ENCODE data around the gene CAMKK1. TPM values are rescaled to one million over a fixed set of nuclear protein-coding genes. Genes with fewer than 3 reads are reported as not detected.

The CAMKK1 gene
- total RNA-seq, 1 experiment from 2014 or later = 0.07 TPM

DNA sequence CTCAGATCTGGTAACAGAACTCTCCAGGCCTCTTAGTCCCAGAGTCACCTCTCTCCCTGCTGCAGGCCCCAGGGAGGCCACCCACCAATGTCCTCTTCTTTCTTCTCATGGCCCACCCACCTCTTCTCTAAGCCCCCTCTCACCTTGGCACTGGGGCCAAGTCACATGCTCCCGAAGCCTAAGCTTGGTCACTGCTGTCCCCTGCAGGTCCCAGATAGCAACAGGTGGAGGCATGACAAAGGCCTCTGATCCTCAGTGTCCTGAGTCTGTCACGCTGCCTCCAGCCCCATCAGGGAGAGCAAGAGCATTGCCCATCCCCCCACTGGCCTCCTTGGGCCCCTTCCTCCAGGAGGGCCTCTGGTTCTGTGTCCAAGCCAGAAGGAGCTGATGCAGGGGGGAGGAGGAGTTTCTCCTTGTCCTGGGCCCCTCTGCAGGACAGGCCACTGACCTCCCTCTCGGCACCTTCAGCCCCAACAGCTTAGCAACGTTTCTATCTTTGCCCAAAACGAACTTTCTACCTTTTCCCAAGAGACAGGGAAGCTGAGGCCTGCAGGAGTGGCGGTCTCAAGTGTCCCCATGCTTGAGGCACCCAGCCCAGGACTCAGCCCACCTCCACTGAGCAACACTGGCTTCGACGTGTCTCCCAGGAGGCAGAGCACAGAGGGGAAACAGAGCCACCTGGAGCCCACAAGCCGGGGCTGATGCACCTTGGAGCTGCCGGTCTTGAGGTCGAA is 14.8 kb upstream of the CAMKK1 start:
- H3K27ac ChIP-seq (ENCODE audit: low read length) = no peak overlapping the region
- H3K4me1 ChIP-seq (ENCODE audit: low read length) = peaks cover 15% of the 10 kb centered on the region
- H2AFZ ChIP-seq (ENCODE audit: low read length) = no peak overlapping the region

DNA sequence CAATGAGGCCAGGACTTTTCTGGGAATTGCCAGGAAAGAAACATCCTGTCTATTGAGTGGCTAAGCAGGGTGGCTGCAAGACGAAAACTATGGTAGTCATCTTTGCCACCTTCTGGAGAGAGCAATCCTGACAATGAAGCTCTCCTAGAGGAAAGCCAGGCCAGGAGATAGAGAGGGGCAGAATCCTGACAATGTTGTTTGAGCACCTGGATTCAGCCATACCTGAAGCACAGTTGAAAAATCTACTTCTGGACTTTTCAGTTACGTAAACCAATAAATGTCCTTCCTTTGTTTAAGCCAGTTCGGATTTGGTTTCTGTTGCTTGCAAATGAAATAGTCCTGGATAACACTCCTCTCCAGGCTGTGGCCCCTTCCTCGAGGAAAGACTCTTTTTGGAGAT is 14.0 kb upstream of the CAMKK1 start:
- H4K20me1 ChIP-seq (ENCODE audit: insufficient read depth, low read depth, low read length) = no peaks in the 10 kb centered on the region
- no peaks in the 10 kb centered on the region for H3K9me3 ChIP-seq (ENCODE audit: low read length)
- no peak for DNase-seq
- no peak overlapping the region for H2AFZ ChIP-seq (ENCODE audit: low read length)
- no peak overlapping the region for H3K27ac ChIP-seq (ENCODE audit: low read length)
- no peak overlapping the region for H3K4me3 ChIP-seq (ENCODE audit: low read length)
- no peaks in the 10 kb centered on the region for H3K79me2 ChIP-seq (ENCODE audit: low read length)
- H3K9ac ChIP-seq (ENCODE audit: low read length) = no peak overlapping the region
- H3K4me1 ChIP-seq (ENCODE audit: low read length) = peaks cover 15% of the 10 kb centered on the region
- H3K4me2 ChIP-seq (ENCODE audit: low read depth, low read length, poor library complexity, severe bottlenecking) = no peak overlapping the region
- H3K27me3 ChIP-seq (ENCODE audit: low read length) = no peaks in the 10 kb centered on the region
- no peaks in the 10 kb centered on the region for H3K36me3 ChIP-seq (ENCODE audit: insufficient read depth, low read length)
- H3K9me2 ChIP-seq (replicated peaks; ENCODE audit: insufficient read depth, low read length) = no peaks in the 10 kb centered on the region

More for the DNA sequence above, 14.8 kb upstream of the CAMKK1 start:
- Histone ChIP-seq H4K20me1 (ENCODE audit: insufficient read depth, low read depth, low read length) (no peaks in the 10 kb centered on the region), H3K4me2 (ENCODE audit: low read depth, low read length, poor library complexity, severe bottlenecking) (no peak overlapping the region), H3K9me2 (replicated peaks; ENCODE audit: insufficient read depth, low read length) (no peaks in the 10 kb centered on the region), H3K27me3 (ENCODE audit: low read length) (no peaks in the 10 kb centered on the region), H3K4me3 (ENCODE audit: low read length) (no peak overlapping the region), H3K79me2 (ENCODE audit: low read length) (no peaks in the 10 kb centered on the region), H3K9ac (ENCODE audit: low read length) (no peak overlapping the region), H3K9me3 (ENCODE audit: low read length) (no peaks in the 10 kb centered on the region), H3K36me3 (ENCODE audit: insufficient read depth, low read length) (no peaks in the 10 kb centered on the region)
- DNase-seq = no peak

DNA sequence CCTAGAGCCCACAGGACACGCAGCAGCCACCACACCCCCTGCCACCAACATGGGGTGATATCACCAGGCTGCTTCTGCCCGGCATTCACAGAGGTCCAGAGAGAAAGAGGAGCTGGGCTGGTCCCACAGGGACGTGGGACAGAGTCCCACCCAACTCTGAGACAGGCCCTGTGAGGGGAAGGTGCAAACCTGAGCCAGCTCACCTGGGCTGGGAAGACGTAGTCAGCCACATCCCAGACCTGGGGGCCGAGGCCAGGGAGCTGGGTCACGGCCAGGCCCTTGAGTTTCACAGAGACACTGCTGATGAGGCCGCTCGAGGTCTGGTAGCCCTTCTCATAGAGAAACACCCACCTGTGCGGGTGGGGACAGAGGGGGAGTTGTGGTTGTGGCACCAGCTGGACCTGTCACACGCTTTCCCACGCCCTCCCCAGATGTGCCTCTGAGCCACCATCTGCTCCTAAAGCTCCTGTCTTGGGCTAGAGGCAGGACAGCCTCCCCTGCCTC is 12.2 kb upstream of the CAMKK1 start:
- no peak overlapping the region for H3K9ac ChIP-seq (ENCODE audit: low read length)
- H4K20me1 ChIP-seq (ENCODE audit: insufficient read depth, low read depth, low read length) = no peaks in the 10 kb centered on the region
- H3K27me3 ChIP-seq (ENCODE audit: low read length) = no peaks in the 10 kb centered on the region
- no peak overlapping the region for H3K4me2 ChIP-seq (ENCODE audit: low read depth, low read length, poor library complexity, severe bottlenecking)
- H3K4me1 ChIP-seq (ENCODE audit: low read length) = peaks cover 5% of the 10 kb centered on the region
- no peaks in the 10 kb centered on the region for H3K36me3 ChIP-seq (ENCODE audit: insufficient read depth, low read length)
- H3K4me3 ChIP-seq (ENCODE audit: low read length) = no peak overlapping the region
- no peaks in the 10 kb centered on the region for H3K9me2 ChIP-seq (replicated peaks; ENCODE audit: insufficient read depth, low read length)
- H3K27ac ChIP-seq (ENCODE audit: low read length) = no peak overlapping the region
- DNase-seq = no peak
- H2AFZ ChIP-seq (ENCODE audit: low read length) = no peak overlapping the region
- no peaks in the 10 kb centered on the region for H3K9me3 ChIP-seq (ENCODE audit: low read length)
- no peaks in the 10 kb centered on the region for H3K79me2 ChIP-seq (ENCODE audit: low read length)

DNA sequence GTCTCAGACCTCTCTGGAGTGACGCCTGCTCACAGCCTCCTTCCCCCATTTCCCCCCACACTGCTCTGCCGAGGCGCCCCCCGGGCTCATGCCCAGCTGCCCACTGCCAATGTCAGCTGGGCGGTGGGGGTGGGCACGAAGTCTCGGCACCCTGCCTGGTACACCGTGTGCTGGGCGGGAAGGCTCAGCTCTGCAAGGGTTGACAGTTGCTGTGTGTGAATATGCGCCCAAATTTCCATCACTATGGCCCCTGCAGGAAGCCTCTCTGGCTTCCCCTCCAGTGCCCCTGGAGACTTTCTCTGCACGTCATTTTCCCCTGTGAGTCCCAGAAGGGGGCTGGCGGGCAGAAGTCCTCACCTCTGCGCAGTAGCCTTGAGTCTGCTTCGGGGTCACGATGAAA is 11.6 kb upstream of the CAMKK1 start:
- H3K27ac ChIP-seq (ENCODE audit: low read length) = no peak overlapping the region
- H3K4me3 ChIP-seq (ENCODE audit: low read length) = no peak overlapping the region
- no peak overlapping the region for H3K9ac ChIP-seq (ENCODE audit: low read length)
- no peak for DNase-seq
- H3K36me3 ChIP-seq (ENCODE audit: insufficient read depth, low read length) = no peaks in the 10 kb centered on the region
- no peaks in the 10 kb centered on the region for H3K9me3 ChIP-seq (ENCODE audit: low read length)
- H4K20me1 ChIP-seq (ENCODE audit: insufficient read depth, low read depth, low read length) = no peaks in the 10 kb centered on the region
- peaks cover 5% of the 10 kb centered on the region for H3K4me1 ChIP-seq (ENCODE audit: low read length)
- H3K4me2 ChIP-seq (ENCODE audit: low read depth, low read length, poor library complexity, severe bottlenecking) = no peak overlapping the region
- H3K27me3 ChIP-seq (ENCODE audit: low read length) = no peaks in the 10 kb centered on the region
- no peaks in the 10 kb centered on the region for H3K79me2 ChIP-seq (ENCODE audit: low read length)
- H3K9me2 ChIP-seq (replicated peaks; ENCODE audit: insufficient read depth, low read length) = no peaks in the 10 kb centered on the region
- no peak overlapping the region for H2AFZ ChIP-seq (ENCODE audit: low read length)

DNA sequence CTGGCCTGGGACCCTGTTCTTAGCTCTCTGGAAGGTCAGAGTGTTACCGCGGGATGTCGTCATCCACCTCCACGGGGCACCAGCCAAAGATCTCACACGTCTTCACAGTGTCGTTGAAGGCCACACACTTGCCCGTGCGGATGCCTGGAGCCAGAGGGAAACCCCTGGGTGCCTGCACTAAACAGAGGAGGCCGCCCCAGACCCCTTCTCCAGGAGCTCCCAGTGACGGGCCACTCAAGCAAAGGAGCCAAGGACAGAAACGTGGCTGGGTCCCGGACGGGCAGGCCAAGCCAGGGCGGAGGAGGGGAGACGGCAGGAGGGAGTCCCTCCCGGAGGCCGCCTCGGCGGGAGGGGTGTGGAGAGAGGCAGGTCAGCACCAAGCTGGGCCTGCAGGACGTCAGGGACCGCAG is 11.0 kb upstream of the CAMKK1 start:
- H3K9me3 ChIP-seq (ENCODE audit: low read length) = no peaks in the 10 kb centered on the region
- H3K9me2 ChIP-seq (replicated peaks; ENCODE audit: insufficient read depth, low read length) = no peaks in the 10 kb centered on the region
- peaks cover 5% of the 10 kb centered on the region for H3K4me1 ChIP-seq (ENCODE audit: low read length)
- no peaks in the 10 kb centered on the region for H3K36me3 ChIP-seq (ENCODE audit: insufficient read depth, low read length)
- no peak overlapping the region for H3K4me2 ChIP-seq (ENCODE audit: low read depth, low read length, poor library complexity, severe bottlenecking)
- H4K20me1 ChIP-seq (ENCODE audit: insufficient read depth, low read depth, low read length) = no peaks in the 10 kb centered on the region
- DNase-seq = no peak
- H3K4me3 ChIP-seq (ENCODE audit: low read length) = no peak overlapping the region
- no peaks in the 10 kb centered on the region for H3K79me2 ChIP-seq (ENCODE audit: low read length)
- no peak overlapping the region for H3K27ac ChIP-seq (ENCODE audit: low read length)
- H2AFZ ChIP-seq (ENCODE audit: low read length) = no peak overlapping the region
- H3K9ac ChIP-seq (ENCODE audit: low read length) = no peak overlapping the region
- H3K27me3 ChIP-seq (ENCODE audit: low read length) = no peaks in the 10 kb centered on the region

DNA sequence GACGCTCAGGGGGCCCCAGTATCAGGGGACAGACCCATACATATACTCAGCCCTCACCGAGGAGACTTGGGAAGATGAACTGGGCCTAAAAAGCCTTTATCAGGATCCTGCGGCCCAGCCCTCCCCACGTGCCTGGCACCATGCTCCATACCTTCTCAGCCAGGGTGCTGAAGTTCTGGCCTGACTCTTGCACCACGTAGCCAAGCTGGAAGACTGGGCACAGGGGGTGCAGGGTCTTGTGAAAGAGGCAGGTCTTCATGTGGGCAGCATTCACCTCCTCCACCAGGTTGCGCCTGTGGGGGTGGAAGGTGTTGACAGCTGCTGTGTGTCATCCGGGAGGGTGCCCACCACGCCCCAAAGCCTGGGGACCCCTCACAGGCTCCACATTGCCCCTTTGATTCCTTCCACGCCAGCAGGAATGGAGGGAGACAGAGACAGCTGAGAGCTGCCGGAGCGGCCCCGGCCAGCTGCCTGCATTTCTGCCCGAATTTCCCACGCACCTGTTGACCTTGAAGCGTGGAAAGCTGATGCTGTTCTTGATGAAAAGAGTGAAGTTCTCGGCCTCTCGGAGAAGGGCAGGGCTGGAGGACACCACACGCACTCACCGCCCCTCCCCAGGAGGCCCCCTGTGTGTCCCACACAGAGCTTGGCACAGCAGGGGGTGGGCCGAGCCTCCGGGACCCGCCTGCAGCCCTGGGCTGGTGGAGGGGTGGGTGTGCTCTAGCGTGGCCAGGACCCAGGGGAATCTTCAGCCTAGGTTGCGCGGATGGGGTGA is 10.4 kb upstream of the CAMKK1 start:
- Histone ChIP-seq H3K9ac (ENCODE audit: low read length) (no peak overlapping the region), H3K79me2 (ENCODE audit: low read length) (no peaks in the 10 kb centered on the region), H3K27me3 (ENCODE audit: low read length) (no peaks in the 10 kb centered on the region), H3K36me3 (ENCODE audit: insufficient read depth, low read length) (no peaks in the 10 kb centered on the region), H3K27ac (ENCODE audit: low read length) (no peak overlapping the region), H2AFZ (ENCODE audit: low read length) (no peak overlapping the region), H3K4me1 (ENCODE audit: low read length) (peaks cover 5% of the 10 kb centered on the region), H3K9me3 (ENCODE audit: low read length) (no peaks in the 10 kb centered on the region), H3K9me2 (replicated peaks; ENCODE audit: insufficient read depth, low read length) (no peaks in the 10 kb centered on the region), H4K20me1 (ENCODE audit: insufficient read depth, low read depth, low read length) (no peaks in the 10 kb centered on the region), H3K4me2 (ENCODE audit: low read depth, low read length, poor library complexity, severe bottlenecking) (no peak overlapping the region), H3K4me3 (ENCODE audit: low read length) (no peak overlapping the region)
- no peak for DNase-seq

DNA sequence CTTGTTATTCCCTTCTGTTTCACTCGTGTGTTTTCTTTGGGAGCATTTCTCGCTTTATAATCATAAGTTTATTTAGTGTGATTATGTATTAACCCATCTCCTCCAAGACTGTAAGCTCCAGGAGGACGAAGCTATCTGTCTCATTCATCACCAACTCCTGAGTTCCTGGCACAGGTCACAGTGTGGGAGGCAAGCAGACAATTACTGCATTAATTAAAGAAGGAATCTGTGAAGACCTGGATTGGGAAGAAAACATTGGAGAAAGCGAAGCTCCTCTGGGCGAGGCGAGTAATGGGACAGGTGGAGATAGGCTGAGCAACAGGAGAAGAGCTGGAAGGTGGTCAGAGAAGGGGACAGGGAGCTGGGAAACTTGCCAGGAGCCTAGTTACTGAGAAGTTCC is 7.8 kb upstream of the CAMKK1 start:
- Histone ChIP-seq H3K4me2 (ENCODE audit: low read depth, low read length, poor library complexity, severe bottlenecking) (no peak overlapping the region), H3K9ac (ENCODE audit: low read length) (no peak overlapping the region), H3K27me3 (ENCODE audit: low read length) (no peaks in the 10 kb centered on the region), H3K27ac (ENCODE audit: low read length) (no peak overlapping the region), H3K36me3 (ENCODE audit: insufficient read depth, low read length) (no peaks in the 10 kb centered on the region), H3K4me3 (ENCODE audit: low read length) (no peak overlapping the region), H3K9me2 (replicated peaks; ENCODE audit: insufficient read depth, low read length) (no peaks in the 10 kb centered on the region), H3K79me2 (ENCODE audit: low read length) (no peaks in the 10 kb centered on the region), H3K4me1 (ENCODE audit: low read length) (peaks cover 5% of the 10 kb centered on the region), H3K9me3 (ENCODE audit: low read length) (no peaks in the 10 kb centered on the region), H4K20me1 (ENCODE audit: insufficient read depth, low read depth, low read length) (no peaks in the 10 kb centered on the region), H2AFZ (ENCODE audit: low read length) (no peak overlapping the region)
- no peak for DNase-seq

DNA sequence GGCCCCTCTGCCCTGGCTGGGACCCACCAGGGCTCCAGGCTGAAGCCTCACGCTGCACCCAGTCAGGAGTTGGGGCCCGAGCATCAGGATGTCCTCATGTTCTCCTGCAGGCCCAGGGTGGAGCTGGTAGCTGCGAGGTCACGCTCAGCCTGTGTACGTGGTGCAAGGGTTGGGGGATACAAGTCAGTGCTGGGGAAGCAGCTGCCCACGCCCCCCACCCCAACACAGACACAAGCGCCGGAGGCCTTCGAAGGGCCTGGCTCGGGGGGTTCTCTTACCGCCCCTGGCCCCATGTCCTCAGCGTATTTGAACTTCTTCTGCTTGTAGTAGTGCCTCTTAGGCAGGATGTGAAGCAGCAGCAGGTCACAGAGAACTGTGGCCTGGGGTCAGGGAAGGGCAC is 4.9 kb upstream of the CAMKK1 start:
- no peaks in the 10 kb centered on the region for H3K9me3 ChIP-seq (ENCODE audit: low read length)
- no peaks in the 10 kb centered on the region for H3K27me3 ChIP-seq (ENCODE audit: low read length)
- no peaks in the 10 kb centered on the region for H3K9me2 ChIP-seq (replicated peaks; ENCODE audit: insufficient read depth, low read length)
- no peaks in the 10 kb centered on the region for H3K79me2 ChIP-seq (ENCODE audit: low read length)
- peaks cover 4% of the 10 kb centered on the region; the same call in 1 of the 2 replicates for H3K4me1 ChIP-seq (ENCODE audit: low read length)
- H2AFZ ChIP-seq (ENCODE audit: low read length) = no peak overlapping the region
- no peak overlapping the region for H3K4me3 ChIP-seq (ENCODE audit: low read length)
- H3K36me3 ChIP-seq (ENCODE audit: insufficient read depth, low read length) = no peaks in the 10 kb centered on the region
- no peak for DNase-seq
- no peak overlapping the region for H3K9ac ChIP-seq (ENCODE audit: low read length)
- no peaks in the 10 kb centered on the region for H4K20me1 ChIP-seq (ENCODE audit: insufficient read depth, low read depth, low read length)
- H3K27ac ChIP-seq (ENCODE audit: low read length) = no peak overlapping the region
- H3K4me2 ChIP-seq (ENCODE audit: low read depth, low read length, poor library complexity, severe bottlenecking) = no peak overlapping the region
